Stimulated activated CD8-positive, alpha-beta memory T cell treated with anti-CD3 and anti-CD28 coated beads, Interleukin-15, amount 100 ng/mL, for 1 hour (primary cell): Measurements from ENCODE around the gene CHRM4.

Experiments
- DNase-seq: peaks from one replicate; pipeline ENCODE4 v3.0.0-alpha.2; 2020; ENCODE audit warnings: low read depth

The CHRM4 gene

DNA sequence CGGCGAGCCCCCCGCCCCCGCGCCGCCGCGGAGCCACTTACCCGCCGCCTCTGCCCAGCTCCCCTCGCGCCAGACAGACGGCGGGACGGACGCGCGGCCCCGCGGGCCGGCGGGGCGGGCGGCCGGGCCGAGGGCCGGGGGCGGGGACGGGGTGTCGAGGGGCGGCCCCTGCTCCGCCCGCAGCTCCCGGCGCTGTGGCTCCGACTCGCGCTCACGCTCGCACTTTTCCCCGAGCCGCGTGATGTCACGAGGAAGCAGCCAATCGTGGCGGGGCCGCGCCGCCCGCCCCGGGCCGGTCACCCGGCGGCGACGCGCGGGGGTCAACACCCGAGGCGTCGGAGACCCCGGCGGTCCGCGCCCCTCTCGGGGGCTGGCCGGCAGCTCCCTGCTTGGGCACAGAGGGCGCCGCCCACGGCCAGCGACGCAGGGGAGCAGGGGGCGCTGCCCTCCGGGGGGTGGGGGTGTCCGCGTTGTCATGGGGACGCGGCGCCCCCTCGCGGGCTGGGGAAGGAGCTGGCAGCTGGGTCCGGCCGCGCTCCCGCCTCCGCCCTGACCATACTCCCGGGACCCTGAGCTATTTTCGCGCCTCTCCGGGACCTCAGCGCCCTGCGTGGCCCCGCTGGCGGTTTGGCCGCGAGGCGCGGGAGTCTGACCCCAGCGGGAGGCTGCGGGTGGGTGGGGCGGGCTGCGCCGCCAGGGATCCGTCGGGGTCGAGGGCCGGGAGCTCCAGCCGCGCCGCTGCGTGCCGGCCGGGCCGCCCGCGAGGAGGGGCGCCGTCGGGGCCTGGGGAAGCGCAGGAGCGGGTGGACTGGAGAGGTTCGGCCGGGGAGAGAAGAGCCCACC lies at the start of gene CHRM4:
Gene CHRM4, minus strand, starts transcription at position 199 of the 843 bp plus-strand sequence. CDS start 5,219 bp downstream, outside the sequence.
- DNase-seq: no peak

DNA sequence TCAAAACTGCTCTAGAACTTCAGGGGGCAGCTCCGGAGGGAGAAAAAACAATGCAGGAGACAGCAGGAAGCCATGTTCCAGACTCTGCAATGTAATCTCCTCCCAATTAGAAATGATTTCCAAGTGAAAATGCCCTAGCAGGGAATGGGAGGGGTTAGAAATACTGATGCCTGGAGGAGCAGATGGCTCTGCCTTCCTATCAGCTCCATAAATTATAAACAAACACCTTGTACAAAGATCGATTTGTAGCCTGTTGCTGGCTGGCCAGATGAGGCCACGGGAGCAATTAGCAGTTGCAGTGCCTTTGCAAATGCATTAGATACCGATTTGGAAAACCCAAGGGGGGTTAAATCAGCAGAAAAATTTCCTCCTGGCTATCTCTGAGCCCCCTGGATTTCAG lies 46.6 kb upstream of the CHRM4 start:
- no peak for DNase-seq

- no peak for DNase-seq
Observed at GRCh38 chr11:46437122-46437689, 45.6 kb upstream of the CHRM4 start.

- DNase-seq: no peak
Observed at GRCh38 chr11:46436113-46436512, 44.5 kb upstream of the CHRM4 start.

- no peak for DNase-seq
Observed at GRCh38 chr11:46435679-46436078, 44.1 kb upstream of the CHRM4 start.

DNA sequence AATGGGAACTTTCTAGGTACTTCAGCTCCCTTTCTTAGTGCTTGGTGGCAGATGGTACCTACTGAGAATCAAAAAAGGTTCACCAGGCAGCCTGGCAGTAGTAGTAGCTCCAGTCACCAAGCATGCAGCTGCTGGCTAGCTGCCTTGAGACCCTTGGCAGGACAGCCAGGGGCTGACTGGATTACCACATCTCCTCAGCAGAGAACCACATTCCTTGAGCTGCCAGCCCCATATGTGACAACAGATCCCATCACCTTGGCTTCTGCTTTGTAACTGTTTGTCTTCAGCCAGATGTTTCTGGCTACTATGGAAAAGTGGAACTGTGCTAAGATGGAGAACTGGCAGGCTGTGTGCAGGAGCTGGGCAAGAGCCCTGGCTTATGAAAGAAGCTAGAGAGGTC lies 39.6 kb upstream of the CHRM4 start:
- no peak for DNase-seq

- no peak for DNase-seq
Observed at GRCh38 chr11:46429717-46430116, 38.1 kb upstream of the CHRM4 start.

GRCh38 chr11:46427364-46427763 lies 35.8 kb upstream of the CHRM4 start:
- no peak for DNase-seq

GRCh38 chr11:46426233-46426991 lies 34.8 kb upstream of the CHRM4 start:
- no peak for DNase-seq

- DNase-seq: no peak
Observed at GRCh38 chr11:46422588-46422987, 31.0 kb upstream of the CHRM4 start.

DNA sequence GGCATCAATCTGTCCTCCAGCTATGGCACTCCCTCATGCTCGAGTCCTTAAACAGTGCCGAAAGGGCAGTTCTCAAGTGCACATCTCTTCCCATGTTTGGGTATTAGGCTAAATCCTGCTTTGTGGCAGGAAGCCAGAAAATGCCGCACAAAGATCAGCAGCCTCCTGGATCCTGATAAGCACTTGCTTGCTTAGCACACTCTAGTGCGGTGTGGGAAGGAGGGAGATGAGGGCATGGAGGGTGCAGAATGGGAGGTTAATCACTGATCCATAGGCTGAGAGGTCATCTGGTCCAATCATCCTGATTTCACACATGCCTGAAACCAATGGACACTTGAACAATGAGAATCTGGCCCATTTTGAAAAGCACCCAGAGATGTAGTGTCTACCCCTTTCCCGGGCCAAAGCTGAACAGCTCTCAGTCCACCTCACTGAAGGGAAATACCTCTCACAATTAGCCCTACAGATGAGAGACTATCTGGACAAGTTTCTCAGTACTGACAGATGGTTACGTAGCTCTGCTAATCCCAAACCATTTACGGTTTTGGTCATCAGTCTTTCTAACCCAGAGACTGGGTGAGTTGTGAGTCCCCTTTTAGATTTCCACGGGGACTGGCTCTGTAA lies 29.8 kb upstream of the CHRM4 start:
- no peak for DNase-seq

- DNase-seq: no peak
Observed at GRCh38 chr11:46420513-46420912, 28.9 kb upstream of the CHRM4 start.

- DNase-seq: no peak
Observed at GRCh38 chr11:46418751-46419150, 27.2 kb upstream of the CHRM4 start.

GRCh38 chr11:46417711-46418110 lies 26.1 kb upstream of the CHRM4 start:
- no peak for DNase-seq

GRCh38 chr11:46414879-46415278 lies 23.3 kb upstream of the CHRM4 start:
- no peak for DNase-seq

DNA sequence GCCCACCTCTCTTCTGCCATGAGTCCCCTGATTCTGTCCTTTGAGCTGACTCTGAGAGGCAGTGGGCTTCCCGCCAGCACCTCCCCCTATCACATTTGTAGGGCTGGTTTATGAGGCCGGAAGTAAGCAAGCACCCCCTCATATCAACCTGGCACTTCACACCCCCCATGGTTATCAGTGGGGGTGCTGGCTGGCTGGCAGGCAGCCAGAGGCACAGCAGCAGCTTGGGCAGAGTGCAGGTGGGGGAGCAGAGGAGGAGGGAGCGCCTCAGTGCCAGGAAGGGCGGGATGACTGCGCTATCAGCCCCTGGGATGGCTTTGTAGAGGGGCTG lies 22.9 kb upstream of the CHRM4 start:
- DNase-seq: no peak

DNA sequence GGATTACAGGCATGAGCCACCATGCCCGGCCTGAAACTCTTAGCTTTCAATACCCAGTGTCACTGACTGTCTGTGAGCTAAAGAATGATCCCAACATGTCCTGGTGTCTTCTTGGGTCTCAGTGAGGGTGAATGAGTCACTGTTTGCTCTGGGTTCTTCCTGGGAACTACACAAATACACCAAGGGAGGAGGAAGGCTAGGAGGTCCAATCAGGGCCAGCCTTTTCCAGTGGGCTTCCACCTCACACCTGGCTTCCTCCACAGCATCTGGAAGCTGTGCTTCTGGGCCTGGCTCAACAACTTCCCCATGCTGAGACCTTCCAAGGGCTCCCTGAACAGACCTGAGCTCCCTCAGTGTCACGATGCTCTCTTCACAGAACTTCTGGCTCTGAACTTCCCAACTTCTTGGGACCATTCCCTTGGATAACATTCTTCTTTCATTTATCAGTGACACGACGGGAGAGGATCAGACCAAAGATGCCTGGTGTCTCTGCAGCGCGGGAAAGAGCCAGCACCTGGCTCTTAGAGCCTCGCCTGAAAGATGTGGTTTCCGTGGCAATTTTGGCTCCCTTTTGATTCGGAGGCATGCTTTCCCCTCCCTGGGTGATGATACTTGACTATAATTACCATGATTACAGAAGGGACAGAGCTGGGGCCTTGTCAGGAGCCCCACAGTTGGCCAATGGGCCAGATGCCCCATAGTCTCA lies 22.3 kb upstream of the CHRM4 start:
- DNase-seq: no peak

- no peak for DNase-seq
Observed at GRCh38 chr11:46410021-46410420, 18.4 kb upstream of the CHRM4 start.

- DNase-seq: no peak
Observed at GRCh38 chr11:46408407-46408986, 16.9 kb upstream of the CHRM4 start.

DNA sequence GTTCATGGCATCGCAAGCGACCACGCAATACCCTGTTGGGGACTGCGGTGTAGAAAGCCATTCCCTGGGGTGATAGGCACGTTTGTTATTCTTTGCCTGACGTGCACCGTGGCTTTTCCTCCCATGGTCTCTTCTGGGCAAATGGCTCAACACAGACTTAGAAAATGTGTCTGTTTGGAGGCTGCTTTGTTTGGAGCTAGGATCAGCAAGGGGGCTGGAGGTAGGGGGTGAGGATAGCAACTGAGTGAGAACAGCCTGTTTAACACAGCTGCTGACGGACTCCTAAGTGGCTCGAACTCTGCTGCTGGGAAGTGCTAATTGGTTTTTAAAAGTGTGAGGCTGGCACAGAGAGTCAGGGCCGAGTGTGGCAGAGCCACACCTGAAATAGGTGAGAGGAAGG lies 16.1 kb upstream of the CHRM4 start:
- no peak for DNase-seq

- no peak for DNase-seq
Observed at GRCh38 chr11:46404476-46405017, 13.0 kb upstream of the CHRM4 start.
